Prostate gland (tissue), 2 donors: ENCODE data around the gene GABARAPL2.

Experiments used
- CTCF ChIP-seq, 4 experiments: fragments of 200-600 bp in 2 of 4; fragments of 450-650 bp in 2 of 4; sonication (generic) in 2 of 4; IDR thresholded peaks; 1 replicate in 3 of 4; 2 replicates in 1 of 4; pipeline ENCODE4 v1.5.1; 2016 to 2019; ENCODE audit warnings: antibody characterized with exemption in 4 of 4, mild to moderate bottlenecking in 2 of 4, moderate library complexity in 2 of 4
- POLR2A ChIP-seq: fragments of 450-650 bp; IDR thresholded peaks from one replicate; pipeline ENCODE4 v1.6.1; 2016; ENCODE audit warnings: antibody characterized with exemption, mild to moderate bottlenecking
- POLR2AphosphoS5 ChIP-seq: sonication (generic); formaldehyde crosslinking; IDR thresholded peaks from one replicate; pipeline ENCODE4 v1.6.1; 2017; ENCODE audit warnings: antibody characterized with exemption

DNA sequence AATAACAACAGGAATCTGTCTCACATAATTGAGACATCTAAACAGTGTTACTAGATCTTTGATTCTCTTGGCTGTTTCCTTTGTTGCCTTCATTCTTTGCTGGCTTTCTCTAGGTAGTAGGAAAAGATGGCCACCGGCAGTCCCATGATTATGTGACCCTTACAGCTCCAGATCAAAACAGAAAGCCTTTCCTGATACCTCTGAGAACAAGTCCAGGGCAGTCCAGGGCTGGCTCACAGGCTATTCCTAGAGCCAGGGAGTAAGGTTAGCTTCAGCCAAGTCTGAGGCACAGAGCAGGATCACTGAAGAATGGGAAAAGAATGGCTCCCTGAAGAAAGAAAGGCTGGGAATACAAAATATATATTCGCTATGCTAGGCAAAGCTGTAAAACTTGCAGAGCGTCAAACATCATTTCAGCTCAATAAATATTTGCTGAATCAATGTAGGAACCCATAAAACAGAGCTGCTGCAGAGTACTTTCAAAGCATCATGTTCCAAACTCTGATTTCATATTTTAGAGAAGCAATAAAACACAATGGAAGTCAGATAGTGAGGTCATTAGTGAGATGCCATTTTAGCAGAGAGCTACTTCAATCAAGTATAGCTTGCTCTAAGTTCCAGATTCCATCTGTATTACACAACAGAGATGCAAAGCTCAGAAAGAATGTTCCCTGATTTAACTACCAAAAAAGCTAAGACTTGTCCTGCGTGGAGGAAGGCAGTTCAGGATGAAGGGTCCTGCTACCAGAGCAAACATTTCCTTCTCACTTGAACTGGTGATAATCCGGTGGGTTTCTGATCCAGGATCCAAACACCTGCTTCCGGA is 33.5 kb downstream of the GABARAPL2 start:
- TF ChIP-seq CTCF (IDR thresholded peaks at IDR 0.05) (no peak), POLR2AphosphoS5 (peak; percentile 71), POLR2A (no peak)
